Caco-2 (cell line): Measurements from ENCODE around the gene PRDM11. TPM values are rescaled to one million over a fixed set of nuclear protein-coding genes. Genes with fewer than 3 reads are reported as not detected.

Source experiments
- BruUV-seq: library from RNA; stranded (reverse); fragments of 400-500 nt; replicated peaks from 2 replicates; lab custom pipeline; 2021; lab: Mats Ljungman, UMichigan
- CTCF ChIA-PET: fragments of 300-600 bp; sonication (Branson Sonifier 250); formaldehyde crosslinking; loops from one replicate; lab custom pipeline; 2022; ENCODE audit warnings: antibody characterized with exemption; lab: Charles Lee
- POLR2A ChIA-PET: fragments of 300-600 bp; sonication (Branson Sonifier 250); formaldehyde crosslinking; loops from one replicate; lab custom pipeline; 2022; ENCODE audit warnings: antibody characterized with exemption; lab: Charles Lee
- DNase-seq, 2 experiments: peaks; one replicate each; pipeline versions ENCODE4 v3.0.0 to v3.0.0-alpha.2; 2020 to 2022
- H3K27me3 ChIP-seq: replicated peaks from 2 replicates; pipeline ENCODE4 v1.6.0; 2011; ENCODE audit warnings: low read length; ENCODE audit not compliant: control insufficient read depth, insufficient read depth
- H3K36me3 ChIP-seq: 2 replicates; pipeline ENCODE4 v1.5.1; 2011; ENCODE audit warnings: low read length; ENCODE audit not compliant: control insufficient read depth, insufficient read depth
- H3K4me1 ChIP-seq: fragments of 250-450 bp; sonication (Bioruptor Pico); 2 replicates; pipeline ENCODE4 v1.5.1; 2020; ENCODE audit warnings: mild to moderate bottlenecking
- H3K4me3 ChIP-seq: 2 replicates; pipeline ENCODE4 v1.5.1; 2011; ENCODE audit warnings: low read depth, mild to moderate bottlenecking, control low read depth, low read length
- H3K9me3 ChIP-seq: fragments of 250-450 bp; sonication (Bioruptor Pico); 2 replicates; pipeline ENCODE4 v1.5.1; 2020; ENCODE audit warnings: mild to moderate bottlenecking, moderate library complexity
- H3K27ac Mint-ChIP-seq: one replicate; pipeline ENCODE4 v1.8.0; 2022; ENCODE audit warnings: mixed read lengths; ENCODE audit not compliant: unreplicated experiment
- H3K27me3 Mint-ChIP-seq: one replicate; pipeline ENCODE4 v1.8.0; 2022; ENCODE audit warnings: mixed read lengths; ENCODE audit not compliant: insufficient read depth, unreplicated experiment
- H3K36me3 Mint-ChIP-seq: one replicate; pipeline ENCODE4 v1.8.0; 2022; ENCODE audit warnings: mild to moderate bottlenecking, mixed read lengths; ENCODE audit not compliant: insufficient read depth, unreplicated experiment
- H3K4me1 Mint-ChIP-seq: one replicate; pipeline ENCODE4 v1.8.0; 2022; ENCODE audit warnings: low read depth, mixed read lengths; ENCODE audit not compliant: unreplicated experiment
- H3K4me3 Mint-ChIP-seq: one replicate; pipeline ENCODE4 v1.8.0; 2022; ENCODE audit warnings: mild to moderate bottlenecking, moderate library complexity, mixed read lengths; ENCODE audit not compliant: unreplicated experiment
- H3K9me3 Mint-ChIP-seq: one replicate; pipeline ENCODE4 v1.8.0; 2022; ENCODE audit warnings: mixed read lengths; ENCODE audit not compliant: unreplicated experiment
- intact Hi-C: fragments of 100-400 bp; cut with micrococcal nuclease; formaldehyde crosslinking; loops from one replicate; pipeline ENCODE4 v1.10.0; 2022; ENCODE audit not compliant: unreplicated experiment
- total RNA-seq: library from RNA; stranded (reverse); gene quantifications from 2 replicates; pipeline ENCODE4 v1.2.3, GENCODE V29; 2022
- TF ChIP-seq, protein P1 (sequence below), 2 experiments: fragments of 200-600 bp in 1 of 2; IDR thresholded peaks; 1 replicate in 1 of 2; 2 replicates in 1 of 2; pipeline versions ENCODE4 v1.5.1 to v1.8.0; 2011 to 2022; ENCODE audit warnings: antibody characterized with exemption in 1 of 2, control low read depth in 1 of 2, inconsistent platforms in 1 of 2, low read depth in 1 of 2, low read length in 1 of 2, mild to moderate bottlenecking in 1 of 2, moderate library complexity in 1 of 2; ENCODE audit not compliant: insufficient read depth in 1 of 2, severe bottlenecking in 1 of 2, unreplicated experiment in 1 of 2

The PRDM11 gene
- total RNA-seq, 1 experiment from 2014 or later, result 11.8 TPM

DNA sequence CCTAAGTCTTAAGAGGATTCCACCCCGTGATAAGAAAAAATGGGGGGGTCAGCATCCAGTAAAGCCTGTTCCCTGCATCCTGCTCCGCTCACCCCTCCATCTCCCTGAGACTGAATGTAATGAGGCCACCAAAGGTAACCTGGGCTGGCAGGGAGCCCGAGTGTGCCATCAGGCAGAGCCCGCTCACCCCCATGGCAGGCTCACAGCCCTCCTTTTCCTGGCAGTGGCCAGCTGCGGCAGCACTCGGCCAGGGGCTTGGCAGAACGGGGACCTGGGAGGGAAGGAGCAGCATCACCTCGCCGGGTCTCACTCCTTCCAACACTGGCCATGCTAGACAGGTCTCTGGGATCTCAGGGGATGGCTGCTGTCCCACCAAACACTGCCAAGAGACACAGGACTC, 64.4 kb downstream of the PRDM11 start:
- H3K9me3 Mint-ChIP-seq, result no peaks in the 10 kb centered on the region
- no TSS peak for BruUV-seq
- no peaks in the 10 kb centered on the region for H3K27me3 Mint-ChIP-seq
- TF ChIP-seq, protein P1, sequence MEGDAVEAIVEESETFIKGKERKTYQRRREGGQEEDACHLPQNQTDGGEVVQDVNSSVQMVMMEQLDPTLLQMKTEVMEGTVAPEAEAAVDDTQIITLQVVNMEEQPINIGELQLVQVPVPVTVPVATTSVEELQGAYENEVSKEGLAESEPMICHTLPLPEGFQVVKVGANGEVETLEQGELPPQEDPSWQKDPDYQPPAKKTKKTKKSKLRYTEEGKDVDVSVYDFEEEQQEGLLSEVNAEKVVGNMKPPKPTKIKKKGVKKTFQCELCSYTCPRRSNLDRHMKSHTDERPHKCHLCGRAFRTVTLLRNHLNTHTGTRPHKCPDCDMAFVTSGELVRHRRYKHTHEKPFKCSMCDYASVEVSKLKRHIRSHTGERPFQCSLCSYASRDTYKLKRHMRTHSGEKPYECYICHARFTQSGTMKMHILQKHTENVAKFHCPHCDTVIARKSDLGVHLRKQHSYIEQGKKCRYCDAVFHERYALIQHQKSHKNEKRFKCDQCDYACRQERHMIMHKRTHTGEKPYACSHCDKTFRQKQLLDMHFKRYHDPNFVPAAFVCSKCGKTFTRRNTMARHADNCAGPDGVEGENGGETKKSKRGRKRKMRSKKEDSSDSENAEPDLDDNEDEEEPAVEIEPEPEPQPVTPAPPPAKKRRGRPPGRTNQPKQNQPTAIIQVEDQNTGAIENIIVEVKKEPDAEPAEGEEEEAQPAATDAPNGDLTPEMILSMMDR (IDR thresholded peaks at IDR 0.05; ENCODE audit: insufficient read depth in 1 of 2, low read depth in 1 of 2, low read length in 1 of 2, severe bottlenecking in 1 of 2, unreplicated experiment in 1 of 2), result no peak
- Histone ChIP-seq H3K27me3 (no peaks in the 10 kb centered on the region), H3K9me3 (no peaks in the 10 kb centered on the region), H3K36me3 (no peaks in the 10 kb centered on the region), H3K4me3 (no peak overlapping the region), H3K4me1 (no peaks in the 10 kb centered on the region)
- no peaks in the 10 kb centered on the region for H3K4me1 Mint-ChIP-seq
- no peaks in the 10 kb centered on the region for H3K36me3 Mint-ChIP-seq
- no peak for DNase-seq
- POLR2A ChIA-PET, result no interaction called here
- no peak overlapping the region for H3K4me3 Mint-ChIP-seq
- intact Hi-C loops, result loop anchor here (1.0 kb wide), 1 partner anchor 82 kb away; no protein-coding TSS in a partner anchor
- H3K27ac Mint-ChIP-seq, result no peak overlapping the region
- CTCF ChIA-PET, result no interaction called here

DNA sequence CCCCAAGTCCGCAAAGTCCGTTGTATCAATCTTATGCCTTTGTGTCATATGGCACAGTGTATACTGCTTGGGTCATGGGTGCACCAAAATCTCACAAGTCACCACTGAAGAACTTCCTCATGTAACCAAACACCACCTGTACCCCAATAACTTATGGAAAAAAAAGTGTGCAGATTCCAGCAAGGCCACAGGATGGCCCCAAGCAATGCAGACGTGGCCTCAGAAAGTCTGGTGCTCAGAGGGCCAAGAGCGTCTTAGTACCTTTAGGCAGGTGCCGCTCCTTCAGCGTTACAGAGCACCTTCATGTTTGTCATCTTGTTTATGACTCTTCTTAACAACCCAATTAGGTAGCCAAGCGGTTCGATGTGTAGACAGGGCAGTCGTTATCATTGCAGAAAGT, 65.3 kb downstream of the PRDM11 start:
- BruUV-seq, result no TSS peak
- Mint-ChIP-seq H3K9me3 (no peaks in the 10 kb centered on the region), H3K4me1 (no peaks in the 10 kb centered on the region), H3K4me3 (no peak overlapping the region), H3K27me3 (no peaks in the 10 kb centered on the region), H3K36me3 (no peaks in the 10 kb centered on the region), H3K27ac (no peak overlapping the region)
- ChIA-PET POLR2A (no interaction called here), CTCF (no interaction called here)
- no peaks in the 10 kb centered on the region for H3K4me1 ChIP-seq
- no peaks in the 10 kb centered on the region for H3K36me3 ChIP-seq
- no peak for DNase-seq
- H3K9me3 ChIP-seq, result no peaks in the 10 kb centered on the region
- H3K4me3 ChIP-seq, result no peak overlapping the region
- TF ChIP-seq, protein P1 (IDR thresholded peaks at IDR 0.05; ENCODE audit: insufficient read depth in 1 of 2, low read depth in 1 of 2, low read length in 1 of 2, severe bottlenecking in 1 of 2, unreplicated experiment in 1 of 2), result peak in 1 of 2 experiments; percentile 47
- intact Hi-C loops, result loop anchor here (1.0 kb wide), 1 partner anchor 82 kb away; no protein-coding TSS in a partner anchor
- H3K27me3 ChIP-seq, result no peaks in the 10 kb centered on the region

DNA sequence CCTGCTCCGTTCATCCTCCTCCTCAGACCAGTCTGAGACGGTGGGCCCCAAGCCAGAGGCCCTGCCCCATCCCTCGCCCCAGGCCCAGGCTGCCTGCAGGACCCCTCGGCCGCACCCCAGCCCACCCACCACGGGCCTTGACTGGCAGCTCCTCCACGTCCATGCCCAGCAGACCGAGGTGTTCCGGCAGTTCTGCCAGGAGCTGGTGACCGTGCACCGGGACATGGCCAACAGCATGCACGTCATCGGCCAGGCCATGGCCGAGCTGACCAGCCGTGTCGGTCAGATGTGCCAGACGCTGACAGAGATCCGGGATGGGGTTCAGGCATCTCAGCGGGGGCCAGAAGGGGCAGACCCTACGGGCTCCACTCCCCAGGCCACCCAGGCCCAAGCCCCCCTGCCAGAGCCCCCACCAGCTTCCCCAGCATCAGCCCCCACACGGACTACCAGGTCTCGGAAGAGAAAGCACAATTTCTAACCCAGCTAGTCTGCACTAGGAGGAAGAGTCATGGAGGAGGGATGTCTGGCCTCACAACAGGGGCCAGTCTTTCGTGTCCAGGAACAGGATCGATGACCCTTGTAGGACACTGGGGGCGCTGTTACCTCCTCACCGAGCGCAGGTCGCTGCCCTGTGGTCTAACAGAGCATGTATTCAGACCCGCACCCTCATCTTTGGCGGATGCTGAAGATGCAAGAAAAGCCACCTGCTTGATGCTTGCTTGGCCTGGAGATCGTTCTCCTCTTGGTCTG, 66.3 kb downstream of the PRDM11 start:
- Mint-ChIP-seq H3K27ac (no peak overlapping the region), H3K9me3 (no peaks in the 10 kb centered on the region), H3K27me3 (no peaks in the 10 kb centered on the region), H3K4me1 (no peaks in the 10 kb centered on the region), H3K36me3 (no peaks in the 10 kb centered on the region), H3K4me3 (no peak overlapping the region)
- Histone ChIP-seq H3K27me3 (no peaks in the 10 kb centered on the region), H3K36me3 (no peaks in the 10 kb centered on the region), H3K4me1 (no peaks in the 10 kb centered on the region), H3K4me3 (no peak overlapping the region), H3K9me3 (no peaks in the 10 kb centered on the region)
- TF ChIP-seq, protein P1 (IDR thresholded peaks at IDR 0.05; ENCODE audit: insufficient read depth in 1 of 2, low read depth in 1 of 2, low read length in 1 of 2, severe bottlenecking in 1 of 2, unreplicated experiment in 1 of 2), result peak in 1 of 2 experiments; percentile 19
- no TSS peak for BruUV-seq
- ChIA-PET CTCF (no interaction called here), POLR2A (no interaction called here)
- DNase-seq, result no peak
- intact Hi-C loops, result no loop called here
